Vagina (tissue), 2 donors: ENCODE data around the gene MYO1D.

Experiments
- CTCF ChIP-seq, 3 experiments: fragments of 450-650 bp in 2 of 3; fragments of 200-600 bp in 1 of 3; sonication (generic) in 1 of 3; IDR thresholded peaks; one replicate each; pipeline ENCODE4 v1.5.1; 2017 to 2019; ENCODE audit warnings: antibody characterized with exemption in 3 of 3, mild to moderate bottlenecking in 2 of 3, moderate library complexity in 2 of 3
- POLR2AphosphoS5 ChIP-seq, 2 donors: sonication (generic); formaldehyde crosslinking; IDR thresholded peaks; one replicate each; pipeline ENCODE4 v1.9.0; 2017; ENCODE audit warnings: antibody characterized with exemption in 2 of 2, mild to moderate bottlenecking in 2 of 2, low read depth in 1 of 2; ENCODE audit not compliant: insufficient read depth in 1 of 2

GRCh38 chr17:32497431-32498205 lies 379.3 kb downstream of the MYO1D start:
- TF ChIP-seq CTCF (IDR thresholded peaks at IDR 0.05) (no peak), POLR2AphosphoS5 (IDR thresholded peaks at IDR 0.05; ENCODE audit: insufficient read depth in 1 of 2, low read depth in 1 of 2) (no peak)
